ENCODE measurements around the gene TSPAN4.

The TSPAN4 gene

DNA sequence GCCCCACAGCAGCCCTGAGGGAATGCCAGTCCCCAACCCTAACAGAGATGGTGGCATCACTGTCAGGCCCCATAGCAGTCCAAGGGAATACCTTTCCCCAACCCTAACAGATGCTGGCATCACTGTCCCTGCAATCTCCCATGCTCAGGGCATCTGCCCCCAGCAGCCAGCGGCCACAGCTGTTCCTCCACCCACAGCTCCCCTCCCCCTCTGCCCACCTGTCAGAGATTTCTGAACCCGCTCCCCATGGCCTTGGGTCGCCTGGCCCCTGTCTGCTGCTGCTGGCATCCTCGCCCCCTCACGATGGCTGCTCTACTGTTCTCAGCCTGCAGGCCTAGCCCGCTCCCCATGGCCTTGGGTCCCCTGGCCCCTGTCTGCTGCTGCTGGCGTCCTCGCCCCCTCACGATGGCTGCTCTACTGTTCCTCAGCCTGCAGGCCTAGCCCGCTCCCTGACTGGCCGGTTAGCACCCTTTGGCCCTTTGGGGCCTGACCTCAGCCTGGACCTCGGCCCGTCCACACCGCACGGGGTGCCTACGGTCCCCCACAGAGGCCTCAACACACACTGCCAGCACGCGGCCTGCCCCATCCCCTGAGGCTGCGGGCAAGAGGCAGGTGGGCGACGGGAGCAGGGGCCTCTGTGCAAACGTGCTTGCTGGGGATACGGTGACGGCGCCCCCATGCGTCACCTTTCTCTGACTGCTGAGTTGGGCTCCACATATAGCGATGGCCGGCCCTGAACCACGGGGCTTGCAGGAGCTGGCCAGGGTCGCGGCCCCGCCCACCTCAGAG is 47.2 kb downstream of the TSPAN4 start:
- in situ Hi-C loops (cut with HindIII; ENCODE audit: low pct_unique_long_range_greater_than_20kb, low sequenced_read_pairs), result no loop called here
- no peak for TF ChIP-seq JUND (IDR thresholded peaks at IDR 0.05; ENCODE audit: low read depth)
- DNase-seq (ENCODE audit: low read depth in 1 of 2, low spot score in 1 of 2), result no peak

- in situ Hi-C loops (cut with HindIII; ENCODE audit: low pct_unique_long_range_greater_than_20kb, low sequenced_read_pairs), result no loop called here
- no peak for TF ChIP-seq JUND (IDR thresholded peaks at IDR 0.05; ENCODE audit: low read depth)
- DNase-seq (ENCODE audit: low read depth in 1 of 2, low spot score in 1 of 2), result no peak
Observed at GRCh38 chr11:890794-891540, 48.3 kb downstream of the TSPAN4 start.

DNA sequence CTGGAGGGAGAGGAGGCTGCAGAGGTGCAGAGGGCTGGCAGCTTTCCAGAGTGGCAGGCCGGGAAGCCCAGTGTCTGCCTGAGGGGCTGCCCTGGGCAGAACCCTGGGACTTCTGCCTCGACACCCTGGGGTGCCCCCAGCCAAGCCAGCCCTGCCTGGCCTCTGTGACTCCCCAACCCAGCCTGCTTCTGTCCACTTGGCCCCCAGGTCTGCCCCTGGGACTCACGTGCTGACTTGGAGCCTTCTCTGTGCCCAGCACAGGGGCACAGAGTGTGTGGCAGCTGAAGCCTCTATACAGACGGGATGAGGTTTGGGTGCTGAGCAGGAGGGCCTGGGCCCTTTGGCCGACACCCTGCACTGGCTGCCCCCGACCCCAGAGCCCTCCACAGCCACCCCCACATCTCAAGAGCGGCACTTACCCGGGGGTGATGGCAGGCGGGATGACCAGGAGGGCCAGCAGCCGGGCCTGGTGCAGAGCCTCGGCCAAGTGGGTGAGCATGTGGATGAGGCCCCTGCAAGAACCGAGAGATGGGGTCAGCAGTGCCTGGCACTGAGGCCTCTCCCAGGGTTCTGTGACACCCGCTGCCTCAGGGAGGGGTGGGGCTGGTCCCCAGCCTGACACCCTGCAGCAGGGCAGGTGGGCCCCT is 50.5 kb downstream of the TSPAN4 start:
- in situ Hi-C loops (cut with HindIII; ENCODE audit: low pct_unique_long_range_greater_than_20kb, low sequenced_read_pairs), result no loop called here
- no peak for TF ChIP-seq JUND (IDR thresholded peaks at IDR 0.05; ENCODE audit: low read depth)
- no peak for DNase-seq (ENCODE audit: low read depth in 1 of 2, low spot score in 1 of 2)

- TF ChIP-seq JUND (IDR thresholded peaks at IDR 0.05; ENCODE audit: low read depth), result no peak
- DNase-seq (ENCODE audit: low read depth in 1 of 2, low spot score in 1 of 2), result no peak
- in situ Hi-C loops (cut with HindIII; ENCODE audit: low pct_unique_long_range_greater_than_20kb, low sequenced_read_pairs), result no loop called here
Observed at GRCh38 chr11:894575-895201, 52.0 kb downstream of the TSPAN4 start.

GRCh38 chr11:895331-896110 is 52.9 kb downstream of the TSPAN4 start:
- in situ Hi-C loops (cut with HindIII; ENCODE audit: low pct_unique_long_range_greater_than_20kb, low sequenced_read_pairs), result no loop called here
- DNase-seq (ENCODE audit: low read depth in 1 of 2, low spot score in 1 of 2), result no peak
- no peak for TF ChIP-seq JUND (IDR thresholded peaks at IDR 0.05; ENCODE audit: low read depth)

DNA sequence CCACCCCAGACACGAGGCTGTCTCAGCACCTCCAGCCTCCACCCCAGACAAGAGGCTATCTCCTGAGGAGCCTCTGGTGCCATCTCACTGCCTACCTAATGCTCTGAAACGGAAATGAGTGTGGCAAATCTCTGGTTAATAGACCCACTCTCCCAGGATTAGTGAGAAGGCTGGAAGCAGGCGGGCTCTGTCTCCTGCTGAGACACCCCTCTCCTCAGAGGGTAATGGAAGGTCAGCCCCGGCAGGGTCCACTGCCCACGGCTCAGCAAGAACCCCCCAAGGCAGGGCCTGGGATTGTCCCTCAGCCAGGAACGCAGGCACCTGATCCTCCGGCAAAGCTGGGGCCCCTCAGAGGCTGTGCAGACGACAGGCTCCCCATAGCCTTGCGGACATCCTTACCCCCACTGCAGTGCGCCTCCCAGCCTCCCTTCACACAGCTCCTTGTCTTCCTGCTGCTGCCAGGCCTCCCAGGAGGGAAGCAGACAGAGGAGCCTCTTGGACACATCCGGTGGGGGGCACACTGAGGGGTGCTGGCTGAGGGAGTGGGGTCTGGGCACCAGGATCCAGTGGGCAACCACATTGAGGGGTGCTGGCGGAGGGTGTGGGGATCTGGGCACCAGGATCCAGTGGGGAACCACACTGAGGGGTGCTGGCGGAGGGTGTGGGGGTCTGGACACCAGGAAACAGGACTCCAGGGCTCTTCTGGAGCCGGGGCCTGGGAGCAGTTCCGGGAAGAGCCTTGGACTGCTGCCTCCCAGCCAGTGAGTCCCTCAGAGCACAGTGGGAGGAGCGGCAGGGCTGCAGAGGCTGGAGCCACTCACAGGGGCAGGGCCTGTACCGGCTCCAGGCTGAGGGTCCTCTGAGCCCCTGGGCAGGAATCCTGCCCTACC is 54.8 kb downstream of the TSPAN4 start:
- in situ Hi-C loops (cut with HindIII; ENCODE audit: low pct_unique_long_range_greater_than_20kb, low sequenced_read_pairs), result no loop called here
- no peak for DNase-seq (ENCODE audit: low read depth in 1 of 2, low spot score in 1 of 2)
- no peak for TF ChIP-seq JUND (IDR thresholded peaks at IDR 0.05; ENCODE audit: low read depth)

DNA sequence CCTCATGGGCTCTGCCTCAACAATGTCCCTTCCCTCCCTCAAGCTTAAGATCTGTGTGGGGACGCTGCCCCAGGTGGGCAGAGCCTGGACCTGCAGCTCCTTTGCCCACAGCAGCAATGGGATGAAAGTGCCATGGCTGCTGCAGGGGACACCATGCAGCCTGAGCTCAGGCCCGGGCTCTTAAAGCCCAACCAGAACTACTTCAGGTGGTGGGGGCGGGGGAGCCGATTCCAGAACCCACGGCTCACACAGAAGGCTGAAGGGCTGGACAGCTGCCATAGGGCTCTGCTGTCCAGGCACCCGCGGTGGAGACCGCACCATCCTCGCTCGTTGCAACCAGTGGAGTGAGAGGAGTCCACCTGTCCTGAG is 55.5 kb downstream of the TSPAN4 start:
- peak in 1 of 2 experiments; percentile 41 for DNase-seq (ENCODE audit: low read depth in 1 of 2, low spot score in 1 of 2)
- in situ Hi-C loops (cut with HindIII; ENCODE audit: low pct_unique_long_range_greater_than_20kb, low sequenced_read_pairs), result no loop called here
- TF ChIP-seq JUND (IDR thresholded peaks at IDR 0.05; ENCODE audit: low read depth), result no peak

DNA sequence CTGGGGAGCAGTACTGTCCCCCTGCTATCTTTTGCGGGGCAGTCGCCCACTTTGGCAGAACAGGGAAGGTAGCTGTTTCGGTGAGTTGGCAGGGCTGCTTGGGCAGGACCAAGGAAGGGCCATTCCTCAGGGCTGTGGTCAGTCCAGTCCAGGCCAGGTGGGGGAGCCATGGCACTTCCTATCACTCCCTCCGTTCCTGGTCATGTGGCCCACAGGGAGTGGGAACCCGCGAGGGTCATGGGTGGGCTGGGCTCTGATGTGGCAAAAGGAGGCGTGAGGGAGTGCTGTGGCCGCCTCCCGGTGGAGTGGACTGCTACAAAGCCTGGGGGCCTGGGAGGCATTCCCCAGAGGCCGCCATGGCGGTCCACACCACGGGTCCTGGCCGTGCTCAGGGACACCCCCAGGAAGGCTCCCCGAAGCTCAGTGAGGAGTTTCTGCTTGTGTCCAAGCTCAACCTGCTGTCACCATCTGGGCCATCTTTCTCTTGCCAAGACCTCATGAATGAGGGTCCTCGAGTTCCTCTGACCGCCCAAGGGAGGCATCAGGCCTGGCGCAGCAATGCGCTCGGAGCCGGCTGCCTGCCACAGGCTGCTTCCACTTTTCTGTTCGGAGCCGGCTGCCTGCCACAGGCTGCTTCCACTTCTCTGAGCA is 56.0 kb downstream of the TSPAN4 start:
- in situ Hi-C loops (cut with HindIII; ENCODE audit: low pct_unique_long_range_greater_than_20kb, low sequenced_read_pairs), result no loop called here
- no peak for TF ChIP-seq JUND (IDR thresholded peaks at IDR 0.05; ENCODE audit: low read depth)
- no peak for DNase-seq (ENCODE audit: low read depth in 1 of 2, low spot score in 1 of 2)

GRCh38 chr11:899724-900123 is 57.1 kb downstream of the TSPAN4 start:
- DNase-seq (ENCODE audit: low read depth in 1 of 2, low spot score in 1 of 2), result no peak
- no peak for TF ChIP-seq JUND (IDR thresholded peaks at IDR 0.05; ENCODE audit: low read depth)
- in situ Hi-C loops (cut with HindIII; ENCODE audit: low pct_unique_long_range_greater_than_20kb, low sequenced_read_pairs), result no loop called here

DNA sequence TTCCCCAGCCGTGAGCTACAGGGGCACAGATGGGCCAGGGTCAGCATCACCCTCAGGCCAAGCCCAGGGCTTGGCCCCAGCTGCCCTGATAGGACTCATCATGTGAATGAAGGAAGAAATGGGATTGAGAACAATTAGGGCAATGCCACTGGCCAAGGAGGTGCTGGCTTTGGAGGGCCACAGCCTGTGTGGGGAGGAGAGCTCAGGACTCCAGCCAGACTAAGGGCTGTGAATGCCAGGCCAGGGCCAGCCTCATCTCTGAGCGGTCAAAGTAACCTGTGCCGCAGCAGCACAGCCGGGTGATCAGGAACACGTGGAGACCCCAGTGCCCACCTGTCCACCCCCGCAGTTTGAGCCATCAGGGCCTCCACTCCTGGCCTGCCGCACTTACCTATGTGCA is 57.9 kb downstream of the TSPAN4 start:
- DNase-seq (ENCODE audit: low read depth in 1 of 2, low spot score in 1 of 2), result no peak
- no peak for TF ChIP-seq JUND (IDR thresholded peaks at IDR 0.05; ENCODE audit: low read depth)
- in situ Hi-C loops (cut with HindIII; ENCODE audit: low pct_unique_long_range_greater_than_20kb, low sequenced_read_pairs), result no loop called here

Data from T47D (cell line).